NCI-H345 treated with DMSO at 0.1 percent for 48 hours (cell line): ENCODE measurements around the gene NEO1.

Experiments
- DNase-seq: peaks from one replicate; lab custom pipeline; 2025; ENCODE audit not compliant: unreplicated experiment; lab: John Stamatoyannopoulos, UW

Gene NEO1

GRCh38 chr15:73075160-73075859 is 23.0 kb downstream of the NEO1 start:
- DNase-seq: no peak

- no peak for DNase-seq
Observed at GRCh38 chr15:73078291-73078690, 26.0 kb downstream of the NEO1 start.

- DNase-seq: no peak
Observed at GRCh38 chr15:73078722-73079121, 26.5 kb downstream of the NEO1 start.

- DNase-seq: no peak
Observed at GRCh38 chr15:73079565-73079964, 27.3 kb downstream of the NEO1 start.

GRCh38 chr15:73081321-73081958 is 29.2 kb downstream of the NEO1 start:
- no peak for DNase-seq

- no peak for DNase-seq
Observed at GRCh38 chr15:73082812-73083211, 30.5 kb downstream of the NEO1 start.

GRCh38 chr15:73087098-73087497 is 34.8 kb downstream of the NEO1 start:
- DNase-seq: no peak

GRCh38 chr15:73105064-73105463 is 52.8 kb downstream of the NEO1 start:
- DNase-seq: no peak

GRCh38 chr15:73108676-73109075 is 56.4 kb downstream of the NEO1 start:
- no peak for DNase-seq

GRCh38 chr15:73109765-73110164 is 57.5 kb downstream of the NEO1 start:
- DNase-seq: no peak

GRCh38 chr15:73110201-73110600 is 57.9 kb downstream of the NEO1 start:
- DNase-seq: no peak

GRCh38 chr15:73114064-73114463 is 61.8 kb downstream of the NEO1 start:
- DNase-seq: no peak

GRCh38 chr15:73116164-73116563 is 63.9 kb downstream of the NEO1 start:
- no peak for DNase-seq

GRCh38 chr15:73118055-73118454 is 65.8 kb downstream of the NEO1 start:
- no peak for DNase-seq

- no peak for DNase-seq
Observed at GRCh38 chr15:73119478-73119877, 67.2 kb downstream of the NEO1 start.

GRCh38 chr15:73120269-73120668 is 68.0 kb downstream of the NEO1 start:
- DNase-seq: no peak

GRCh38 chr15:73125219-73125618 is 73.0 kb downstream of the NEO1 start:
- DNase-seq: no peak

- DNase-seq: no peak
Observed at GRCh38 chr15:73127302-73127936, 75.2 kb downstream of the NEO1 start.

- DNase-seq: no peak
Observed at GRCh38 chr15:73130830-73131229, 78.6 kb downstream of the NEO1 start.

GRCh38 chr15:73134196-73134595 is 81.9 kb downstream of the NEO1 start:
- DNase-seq: no peak

GRCh38 chr15:73139041-73139743 is 86.9 kb downstream of the NEO1 start:
- DNase-seq: no peak
